GM21423 (cell line): ENCODE measurements around the gene NPC1L1.

Source experiments
- ATAC-seq: cut with Tn5 transposase; IDR thresholded peaks from one replicate; pipeline ENCODE4 v1.9.1; 2021; ENCODE audit warnings: mild to moderate bottlenecking, moderate library complexity; ENCODE audit not compliant: unreplicated experiment

The NPC1L1 gene

GRCh38 chr7:44536090-44536489 lies 5.0 kb downstream of the NPC1L1 start:
- ATAC-seq: no peak

DNA sequence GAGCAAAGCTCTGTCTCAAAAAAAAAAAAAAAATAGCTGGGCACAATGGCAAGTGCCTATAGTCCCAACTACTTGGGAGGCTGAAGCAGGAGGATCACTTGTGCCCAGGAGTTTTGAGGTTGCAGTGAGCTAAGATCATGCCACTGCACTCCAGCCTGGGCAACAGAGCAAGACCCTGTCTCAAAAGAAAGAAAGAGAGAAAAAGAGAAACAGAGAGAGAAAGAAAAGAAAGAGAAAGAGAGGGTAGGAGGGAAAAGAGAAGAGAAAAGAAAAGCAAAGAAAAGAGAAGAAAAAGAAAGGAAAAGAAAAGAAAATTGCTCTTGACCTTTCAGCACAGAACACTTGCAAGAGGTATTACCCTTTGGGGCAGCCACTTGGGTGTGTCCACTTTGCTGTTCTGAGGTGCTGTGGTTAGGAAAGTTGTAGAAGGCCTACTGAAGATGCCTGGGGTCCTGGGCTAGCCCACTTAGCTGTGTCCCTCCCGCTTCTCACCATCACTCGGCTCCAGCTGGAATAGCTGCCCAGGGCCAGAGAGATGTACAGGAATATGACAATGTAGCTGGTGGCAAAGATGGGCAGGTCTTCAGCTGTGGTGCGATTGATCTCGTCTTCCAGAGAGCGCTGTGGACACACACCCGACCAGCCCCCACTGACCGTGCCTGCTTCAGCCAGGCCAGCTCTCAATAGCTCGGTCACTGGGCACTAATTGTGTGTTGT lies 5.6 kb downstream of the NPC1L1 start:
- ATAC-seq: no peak

DNA sequence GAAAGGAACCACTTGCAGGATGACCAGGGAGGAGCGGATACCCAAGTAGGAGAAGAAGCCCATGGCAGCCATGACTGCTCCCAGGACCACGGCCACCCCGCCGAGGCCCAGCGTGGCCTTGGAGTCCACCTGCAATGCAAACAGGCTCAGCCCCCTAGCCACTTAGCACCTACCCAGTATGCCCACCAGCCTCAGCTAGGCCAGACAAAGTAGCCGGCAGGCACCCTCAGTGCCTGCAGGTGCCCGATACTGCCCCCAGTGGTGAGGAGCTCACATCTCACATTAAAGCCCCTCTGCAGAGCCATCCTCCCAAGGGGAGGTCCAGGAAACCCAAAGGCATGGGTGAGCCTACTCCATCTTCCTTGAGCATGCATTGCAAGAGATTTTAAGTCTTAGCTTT lies 6.6 kb downstream of the NPC1L1 start:
- no peak for ATAC-seq

DNA sequence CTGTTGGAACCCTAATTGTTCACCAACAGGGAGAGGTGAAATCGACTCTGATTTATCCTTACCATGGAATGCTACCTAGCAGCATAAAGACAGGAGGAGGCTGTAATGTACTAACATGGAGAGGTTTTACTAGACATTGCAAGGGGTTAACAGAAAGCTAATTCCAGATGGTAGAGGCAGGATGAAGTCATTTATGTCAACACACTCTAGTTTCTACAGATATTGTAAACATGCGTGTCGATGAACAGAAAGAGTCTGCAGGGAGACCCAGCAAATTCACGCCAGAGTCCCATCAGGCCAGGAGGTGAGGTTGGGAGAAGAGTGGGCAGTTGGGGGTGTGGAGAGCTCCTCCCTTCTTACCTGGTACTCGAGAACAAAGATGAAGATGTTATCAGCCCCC lies 7.0 kb downstream of the NPC1L1 start:
- no peak for ATAC-seq

DNA sequence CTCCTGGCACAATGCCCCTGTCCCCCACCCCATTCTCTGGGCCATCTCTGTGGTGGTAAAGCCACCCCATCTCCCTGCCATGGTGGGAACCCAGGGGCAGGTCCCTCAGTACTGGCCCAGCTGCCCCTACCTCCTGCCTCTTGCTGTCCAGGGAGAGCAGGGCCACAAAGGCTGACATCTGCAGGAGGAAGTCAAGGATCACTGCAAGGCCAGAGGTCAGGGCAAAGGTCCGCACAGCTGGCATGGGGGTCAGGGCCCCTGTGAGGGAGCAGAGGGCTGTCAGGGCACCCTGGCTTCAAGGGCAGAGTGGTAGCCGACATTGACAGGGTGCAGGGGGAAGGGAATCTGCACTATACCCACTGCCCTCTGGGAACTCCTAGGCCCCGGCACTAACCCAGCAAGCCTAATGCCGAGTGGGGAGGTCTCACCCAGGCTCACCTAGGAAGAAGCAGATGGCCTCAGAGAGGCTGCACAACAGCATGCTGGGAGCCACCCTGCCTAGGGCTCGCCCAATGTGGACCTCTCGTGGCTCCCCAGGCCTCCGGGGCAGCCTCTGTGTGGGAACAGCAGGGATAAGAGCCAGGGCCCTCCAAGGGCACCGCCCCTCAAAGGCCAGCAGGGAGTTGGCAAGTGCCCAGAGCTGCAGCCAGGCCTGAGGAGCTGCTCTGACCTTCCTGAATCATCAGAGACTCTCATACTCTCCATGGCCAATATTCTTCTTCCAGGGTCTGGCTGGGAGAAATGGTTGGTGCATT lies 7.7 kb downstream of the NPC1L1 start:
- no peak for ATAC-seq

GRCh38 chr7:44531421-44532380 lies 9.4 kb downstream of the NPC1L1 start:
- no peak for ATAC-seq

DNA sequence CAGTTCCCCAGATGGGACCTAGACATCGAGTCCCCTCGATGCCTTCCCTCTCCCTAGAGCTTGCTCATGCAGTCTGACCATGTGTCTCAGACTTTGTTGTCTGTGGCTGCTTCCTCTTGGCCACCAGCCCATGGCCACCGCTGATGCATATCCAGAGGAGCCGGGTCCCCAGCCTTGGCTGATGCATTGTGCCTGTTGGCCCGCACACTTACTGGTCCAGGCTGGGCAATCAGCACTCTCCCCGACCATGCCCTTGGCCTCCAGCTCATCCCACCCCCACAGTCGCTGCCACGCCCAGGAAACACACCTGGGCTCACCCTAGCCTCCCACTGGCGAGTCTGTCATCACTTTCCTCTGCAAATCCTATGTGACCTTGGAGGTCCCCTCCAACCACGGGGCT lies 10.1 kb downstream of the NPC1L1 start:
- no peak for ATAC-seq

DNA sequence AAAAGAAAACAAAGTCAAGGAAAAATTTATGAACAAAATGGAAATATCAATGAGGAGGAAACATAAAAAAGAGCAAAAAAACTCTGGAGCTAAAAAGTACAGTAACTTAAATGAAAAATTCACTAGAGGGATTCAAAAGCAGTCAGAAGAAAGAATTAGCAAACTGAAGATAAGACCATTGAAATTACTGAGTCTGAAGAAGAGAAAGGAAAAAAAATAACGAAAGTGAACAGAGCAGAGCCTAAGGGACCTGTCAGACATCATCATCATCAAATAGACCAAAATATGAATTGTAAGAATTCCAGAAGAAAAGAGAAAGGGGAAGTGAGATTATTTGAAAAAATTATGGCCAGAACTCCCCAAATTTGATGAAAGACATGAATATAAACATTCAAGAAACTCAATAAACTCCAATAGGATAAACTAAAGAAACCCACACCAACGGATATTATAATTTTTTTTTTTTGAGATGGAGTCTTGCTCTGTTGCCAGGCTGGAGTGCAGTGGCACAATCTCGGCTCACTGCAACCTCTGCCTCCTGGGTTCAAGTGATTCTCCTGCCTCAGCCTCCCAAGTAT lies 16.2 kb downstream of the NPC1L1 start:
- no peak for ATAC-seq

GRCh38 chr7:44522315-44522714 lies 18.8 kb downstream of the NPC1L1 start:
- ATAC-seq: no peak

DNA sequence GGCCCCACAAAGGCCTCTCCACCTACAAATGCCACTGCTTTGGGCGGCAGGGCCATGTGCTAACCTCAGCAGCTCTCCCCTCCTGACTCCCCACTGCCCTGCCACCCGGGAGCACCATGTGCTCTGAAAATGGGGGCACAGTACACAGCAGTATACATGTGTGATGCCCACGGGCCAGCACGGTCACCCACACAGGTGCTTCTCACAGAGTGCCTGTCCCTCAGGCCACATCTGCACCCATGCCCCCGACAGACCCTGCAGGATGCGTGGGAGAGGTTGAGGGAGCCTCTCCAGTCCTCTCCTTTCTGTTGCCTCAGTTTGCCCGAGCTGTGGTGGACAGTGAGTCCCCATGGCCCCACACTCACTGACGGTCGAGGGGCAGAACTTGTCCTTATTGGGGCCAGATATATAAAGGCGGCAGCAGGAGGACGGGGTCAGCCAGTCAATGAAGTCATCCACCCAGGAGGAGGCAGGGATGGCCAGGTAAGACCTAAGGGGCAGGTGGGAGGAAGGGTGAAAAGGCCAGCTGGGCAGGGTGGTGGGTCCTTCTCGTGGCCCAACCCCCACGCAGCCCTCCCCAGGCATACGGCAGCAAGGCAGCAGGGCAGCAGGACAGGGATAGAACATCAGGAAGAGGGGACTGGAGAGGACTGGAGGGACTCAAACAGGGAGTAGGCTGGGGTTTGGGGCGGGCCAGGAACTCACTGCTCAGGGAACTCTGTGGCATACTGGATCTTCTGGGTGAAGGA lies 19.6 kb downstream of the NPC1L1 start:
- ATAC-seq: no peak

DNA sequence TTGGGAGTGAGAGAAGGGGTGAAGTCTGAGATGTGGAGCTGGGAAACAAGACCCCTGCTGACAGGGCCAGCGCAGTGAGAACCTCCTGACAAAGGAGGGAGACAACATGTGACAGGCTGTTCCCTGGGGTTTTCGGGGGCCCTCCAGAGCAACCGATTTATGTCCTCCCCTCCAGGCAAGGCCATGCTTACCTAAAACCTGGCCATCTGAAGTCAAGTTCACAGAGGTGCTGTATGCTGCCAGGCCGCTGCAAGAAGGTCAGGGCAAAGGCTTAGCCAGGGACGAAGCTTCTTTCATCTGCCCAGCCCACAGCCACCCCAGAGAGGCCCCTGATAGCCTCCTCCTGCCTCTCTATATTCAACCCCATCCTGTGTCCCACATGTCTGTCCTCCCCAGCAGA lies 20.6 kb downstream of the NPC1L1 start:
- ATAC-seq: no peak

GRCh38 chr7:44519546-44519945 lies 21.6 kb downstream of the NPC1L1 start:
- no peak for ATAC-seq

DNA sequence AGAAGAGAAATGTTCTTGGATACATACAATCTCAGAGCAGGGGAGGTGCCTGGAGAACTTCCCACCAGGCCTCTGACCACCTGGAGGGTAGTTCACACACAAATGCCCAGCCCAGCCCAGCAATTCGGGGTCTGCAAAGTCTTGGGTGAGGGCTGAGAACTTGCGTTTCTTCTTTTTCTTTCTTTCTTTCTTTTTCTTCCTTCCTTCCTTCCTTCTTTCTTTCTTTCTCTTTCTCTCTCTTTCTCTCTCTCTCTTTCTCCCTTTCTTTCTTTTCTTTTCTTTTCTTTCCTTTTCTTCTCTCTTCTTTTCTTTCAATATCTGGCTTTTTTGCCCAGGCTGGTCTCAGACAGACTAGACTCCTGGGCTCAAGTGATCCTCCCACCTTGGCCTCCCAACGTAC lies 22.4 kb downstream of the NPC1L1 start:
- no peak for ATAC-seq

DNA sequence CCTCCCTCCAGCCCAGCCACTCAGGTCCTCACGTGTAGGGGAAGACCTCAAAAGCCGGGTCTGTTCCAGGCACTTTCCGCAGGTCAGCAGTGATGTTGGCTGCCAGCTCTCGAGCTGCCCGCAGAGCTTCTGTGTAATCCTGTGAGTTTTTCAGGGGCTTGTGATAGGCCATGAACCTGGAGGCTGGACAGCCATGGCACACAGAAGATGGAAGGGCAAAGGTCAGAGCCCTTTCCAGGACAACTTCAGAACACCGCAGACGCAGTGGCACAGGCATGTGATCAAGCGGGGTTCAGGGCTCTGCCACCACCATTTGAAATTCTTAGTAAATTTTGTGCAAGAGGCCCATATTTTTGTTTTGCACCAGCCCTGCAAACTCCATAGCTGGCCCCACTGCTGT lies 24.0 kb downstream of the NPC1L1 start:
- ATAC-seq: no peak

- ATAC-seq: no peak
These were observed 25.4 kb downstream of the NPC1L1 start for GRCh38 chr7:44515590-44516268.

GRCh38 chr7:44512736-44513135 lies 28.4 kb downstream of the NPC1L1 start:
- no peak for ATAC-seq

DNA sequence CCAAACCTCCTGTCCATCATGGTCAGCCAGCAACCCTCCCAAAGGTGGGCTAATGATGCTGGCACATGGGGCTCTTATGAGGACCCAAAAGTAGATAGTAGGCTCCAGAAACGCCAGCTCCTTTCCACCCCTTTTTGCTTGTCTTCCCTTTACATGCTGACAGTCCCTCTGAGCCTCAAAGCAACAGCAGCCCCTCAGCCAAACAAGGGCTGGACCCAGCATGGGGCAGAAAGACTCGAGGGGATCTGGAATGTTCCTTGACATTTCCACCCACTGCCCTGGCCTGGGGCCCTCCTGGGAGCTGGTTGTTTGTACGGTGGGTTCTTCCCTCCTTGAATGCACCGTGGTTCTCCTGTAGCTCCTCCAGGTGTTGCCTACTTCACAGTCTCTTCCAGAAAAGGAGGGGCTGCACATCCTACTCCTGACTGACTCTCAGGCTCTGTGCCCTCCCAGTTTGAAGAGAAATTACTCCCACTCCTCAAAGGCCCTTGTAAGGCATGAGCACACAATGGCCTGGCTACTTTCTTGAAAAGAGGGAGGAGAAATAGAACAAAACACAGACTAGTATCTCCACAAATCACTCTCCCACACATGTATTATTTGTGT lies 29.2 kb downstream of the NPC1L1 start:
- ATAC-seq: no peak

DNA sequence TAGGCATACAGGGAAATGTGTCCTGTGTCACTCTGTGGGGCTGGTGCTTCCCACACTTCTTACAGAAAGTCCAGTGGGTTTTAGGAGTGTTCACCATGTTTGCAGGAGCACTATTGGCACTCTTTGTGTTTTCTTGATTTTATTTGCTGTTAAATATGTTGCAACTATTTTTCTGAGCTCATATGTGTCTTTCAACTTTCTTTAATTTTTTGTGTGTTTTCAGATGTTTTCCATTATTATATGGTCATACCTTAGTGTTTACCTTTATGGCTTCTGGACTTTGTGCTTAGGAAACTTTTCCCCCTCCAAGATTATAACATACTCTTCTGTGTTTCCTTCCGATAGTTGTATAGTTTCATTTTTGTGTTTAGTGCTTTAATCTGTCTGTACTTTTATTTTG lies 29.9 kb downstream of the NPC1L1 start:
- no peak for ATAC-seq

DNA sequence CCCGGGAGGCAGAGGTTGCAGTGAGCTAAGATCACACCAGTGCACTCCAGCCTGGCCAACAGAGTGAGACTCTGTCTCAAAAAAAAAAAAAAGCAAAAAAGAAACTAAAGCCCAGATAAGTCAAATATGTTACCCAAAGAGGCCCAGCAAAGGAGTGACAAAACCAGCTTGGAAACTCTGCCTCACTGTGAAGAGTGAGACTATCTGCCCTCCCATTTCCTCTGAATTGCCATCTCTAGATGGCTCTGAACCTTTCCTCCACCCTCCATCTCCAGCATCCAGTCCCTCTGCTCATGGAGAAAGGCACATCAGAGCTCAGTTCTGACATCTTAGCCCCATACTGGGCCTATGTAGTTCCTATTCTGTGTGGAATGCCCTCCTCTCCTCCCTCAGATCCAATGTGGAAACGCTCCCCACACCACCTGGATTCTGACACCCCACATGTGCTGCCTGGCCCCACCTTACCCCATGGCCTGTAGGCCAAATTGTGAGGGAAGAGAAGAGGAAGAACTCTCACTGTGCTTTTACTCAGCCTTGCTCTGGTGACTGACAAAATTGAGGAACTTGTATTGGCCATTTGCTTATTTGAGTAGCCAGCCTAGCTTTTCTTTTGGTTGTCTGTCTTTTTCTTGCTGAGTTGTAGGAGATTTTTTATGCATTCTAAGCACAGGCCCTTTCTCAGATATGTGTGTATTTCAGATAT lies 32.7 kb downstream of the NPC1L1 start:
- ATAC-seq: no peak
